Ovary (tissue), 3 donors: Measurements from ENCODE around the gene MICU2.

Experiments
- POLR2A ChIP-seq: fragments of 450-650 bp; IDR thresholded peaks from one replicate; pipeline ENCODE4 v1.6.1; 2017; ENCODE audit warnings: antibody characterized with exemption, mild to moderate bottlenecking, moderate library complexity
- TF ChIP-seq, protein P1 (sequence below), 3 donors: fragments of 450-650 bp in 2 of 3; fragments of 200-600 bp in 1 of 3; IDR thresholded peaks; one replicate each; pipeline versions ENCODE4 v1.5.1 to v1.8.0; 2016 to 2022; ENCODE audit warnings: antibody characterized with exemption in 3 of 3, mild to moderate bottlenecking in 1 of 3
- donor health status: DM: no; HTN: no; CAD: no.

DNA sequence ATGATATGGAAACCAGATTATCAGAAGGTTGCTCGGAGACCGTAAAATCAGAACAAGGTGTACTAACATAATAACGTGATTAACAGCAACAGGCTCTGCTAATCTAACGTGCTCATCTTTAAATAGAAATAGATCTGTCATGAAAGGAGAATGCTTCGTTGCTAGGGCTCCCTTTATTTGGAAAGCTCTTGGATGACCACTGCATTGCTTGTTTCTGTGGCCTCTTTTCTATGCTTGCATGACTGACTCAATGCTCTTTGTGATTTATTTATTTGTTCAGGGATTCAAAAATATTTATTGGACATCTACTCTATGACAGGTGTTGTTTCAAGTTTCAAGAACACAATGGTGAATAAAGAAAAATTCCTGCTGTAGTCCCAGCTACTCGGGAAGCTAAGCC is 122.6 kb downstream of the MICU2 start:
- TF ChIP-seq, protein P1, sequence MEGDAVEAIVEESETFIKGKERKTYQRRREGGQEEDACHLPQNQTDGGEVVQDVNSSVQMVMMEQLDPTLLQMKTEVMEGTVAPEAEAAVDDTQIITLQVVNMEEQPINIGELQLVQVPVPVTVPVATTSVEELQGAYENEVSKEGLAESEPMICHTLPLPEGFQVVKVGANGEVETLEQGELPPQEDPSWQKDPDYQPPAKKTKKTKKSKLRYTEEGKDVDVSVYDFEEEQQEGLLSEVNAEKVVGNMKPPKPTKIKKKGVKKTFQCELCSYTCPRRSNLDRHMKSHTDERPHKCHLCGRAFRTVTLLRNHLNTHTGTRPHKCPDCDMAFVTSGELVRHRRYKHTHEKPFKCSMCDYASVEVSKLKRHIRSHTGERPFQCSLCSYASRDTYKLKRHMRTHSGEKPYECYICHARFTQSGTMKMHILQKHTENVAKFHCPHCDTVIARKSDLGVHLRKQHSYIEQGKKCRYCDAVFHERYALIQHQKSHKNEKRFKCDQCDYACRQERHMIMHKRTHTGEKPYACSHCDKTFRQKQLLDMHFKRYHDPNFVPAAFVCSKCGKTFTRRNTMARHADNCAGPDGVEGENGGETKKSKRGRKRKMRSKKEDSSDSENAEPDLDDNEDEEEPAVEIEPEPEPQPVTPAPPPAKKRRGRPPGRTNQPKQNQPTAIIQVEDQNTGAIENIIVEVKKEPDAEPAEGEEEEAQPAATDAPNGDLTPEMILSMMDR (IDR thresholded peaks at IDR 0.05), result no peak
- TF ChIP-seq POLR2A, result no peak
